BJ (cell line): Measurements from ENCODE around the gene CA12. TPM values are rescaled to one million over a fixed set of nuclear protein-coding genes. Genes with fewer than 3 reads are reported as not detected.

Experiments
- CTCF ChIA-PET: fragments of 350-600 bp; formaldehyde crosslinking; extraction: SDS; loops from one replicate; lab custom pipeline; 2021; ENCODE audit warnings: antibody characterized with exemption, inconsistent platforms; lab: Yijun Ruan, JAX
- POLR2A ChIA-PET: fragments of 300-600 bp; sonication (Branson Sonifier 250); formaldehyde crosslinking; extraction: SDS; loops from one replicate; lab custom pipeline; 2021; ENCODE audit warnings: antibody characterized with exemption; lab: Charles Lee
- DNase-seq: peaks from one replicate; pipeline ENCODE4 v3.0.0-alpha.2; 2011; ENCODE audit warnings: low read depth
- H3K27me3 ChIP-seq: 2 replicates; pipeline ENCODE4 v1.6.0; 2011; ENCODE audit warnings: low read length; ENCODE audit not compliant: control insufficient read depth, insufficient read depth
- H3K36me3 ChIP-seq: 2 replicates; pipeline ENCODE4 v1.5.1; 2011; ENCODE audit warnings: low read length; ENCODE audit not compliant: control insufficient read depth, insufficient read depth
- H3K4me3 ChIP-seq: 2 replicates; pipeline ENCODE4 v1.5.1; 2011; ENCODE audit warnings: low read depth, mild to moderate bottlenecking, control low read depth, low read length
- polyA plus RNA-seq: library from polyadenylated mRNA; depleted of rRNA; stranded (reverse); fragments of >200 nt; gene quantifications from 2 replicates; pipeline ENCODE4 v1.2.3, GENCODE V29; 2011
- TF ChIP-seq, protein P1 (sequence below): IDR thresholded peaks from 2 replicates; pipeline ENCODE4 v1.5.1; 2011; ENCODE audit warnings: low read depth, mild to moderate bottlenecking, control low read depth, inconsistent platforms, low read length, moderate library complexity; ENCODE audit not compliant: insufficient read depth

The CA12 gene
- polyA plus RNA-seq, 1 experiment, result 16.9 TPM

DNA sequence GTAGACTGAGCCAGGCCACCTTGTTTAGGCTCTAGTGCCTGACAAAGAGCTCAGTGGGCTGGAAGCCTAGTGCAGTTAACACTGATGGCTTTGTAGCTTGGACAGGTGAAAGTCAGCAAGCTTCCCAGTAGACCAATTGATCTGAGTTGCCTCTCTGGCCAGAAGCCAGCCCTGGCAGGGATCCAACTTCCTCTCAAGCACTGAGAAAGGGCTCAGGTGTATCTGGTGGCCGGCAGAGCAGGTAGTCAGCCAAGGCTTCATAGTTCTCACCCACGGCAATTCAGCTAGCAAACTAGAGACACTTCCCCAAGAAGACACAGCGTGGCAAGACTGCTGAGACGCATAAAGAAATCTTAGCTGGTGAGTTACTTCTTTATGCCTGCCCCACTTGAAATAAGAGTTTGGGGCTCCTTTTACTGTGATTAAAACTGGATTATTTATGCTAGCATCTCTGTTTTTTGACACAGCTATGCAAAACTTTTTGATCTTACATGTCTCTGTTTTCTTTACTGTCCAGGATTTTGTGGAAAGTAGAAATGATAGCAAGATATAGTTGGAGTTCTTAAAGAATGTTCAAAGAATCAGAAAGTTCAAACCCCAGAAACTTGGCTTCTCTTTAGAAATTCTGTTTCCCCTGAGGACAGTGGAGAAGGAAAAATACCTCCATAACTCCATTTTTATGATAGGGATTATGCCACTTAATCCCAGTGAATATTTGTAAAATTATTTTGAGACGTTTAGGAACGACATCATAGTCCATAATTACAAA lies 8.4 kb upstream of the CA12 start:
- ChIA-PET POLR2A (no interaction called here), CTCF (interaction anchor here (0.5 to 2.7 kb wide), 3 partner anchors 12 to 1421 kb away, joined by 3 to 17 read pairs (median 3); no protein-coding TSS in a partner anchor)
- no peak for DNase-seq
- Histone ChIP-seq H3K36me3 (no peaks in the 10 kb centered on the region), H3K27me3 (no peaks in the 10 kb centered on the region), H3K4me3 (no peak overlapping the region)
- TF ChIP-seq, protein P1, sequence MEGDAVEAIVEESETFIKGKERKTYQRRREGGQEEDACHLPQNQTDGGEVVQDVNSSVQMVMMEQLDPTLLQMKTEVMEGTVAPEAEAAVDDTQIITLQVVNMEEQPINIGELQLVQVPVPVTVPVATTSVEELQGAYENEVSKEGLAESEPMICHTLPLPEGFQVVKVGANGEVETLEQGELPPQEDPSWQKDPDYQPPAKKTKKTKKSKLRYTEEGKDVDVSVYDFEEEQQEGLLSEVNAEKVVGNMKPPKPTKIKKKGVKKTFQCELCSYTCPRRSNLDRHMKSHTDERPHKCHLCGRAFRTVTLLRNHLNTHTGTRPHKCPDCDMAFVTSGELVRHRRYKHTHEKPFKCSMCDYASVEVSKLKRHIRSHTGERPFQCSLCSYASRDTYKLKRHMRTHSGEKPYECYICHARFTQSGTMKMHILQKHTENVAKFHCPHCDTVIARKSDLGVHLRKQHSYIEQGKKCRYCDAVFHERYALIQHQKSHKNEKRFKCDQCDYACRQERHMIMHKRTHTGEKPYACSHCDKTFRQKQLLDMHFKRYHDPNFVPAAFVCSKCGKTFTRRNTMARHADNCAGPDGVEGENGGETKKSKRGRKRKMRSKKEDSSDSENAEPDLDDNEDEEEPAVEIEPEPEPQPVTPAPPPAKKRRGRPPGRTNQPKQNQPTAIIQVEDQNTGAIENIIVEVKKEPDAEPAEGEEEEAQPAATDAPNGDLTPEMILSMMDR, result no peak

DNA sequence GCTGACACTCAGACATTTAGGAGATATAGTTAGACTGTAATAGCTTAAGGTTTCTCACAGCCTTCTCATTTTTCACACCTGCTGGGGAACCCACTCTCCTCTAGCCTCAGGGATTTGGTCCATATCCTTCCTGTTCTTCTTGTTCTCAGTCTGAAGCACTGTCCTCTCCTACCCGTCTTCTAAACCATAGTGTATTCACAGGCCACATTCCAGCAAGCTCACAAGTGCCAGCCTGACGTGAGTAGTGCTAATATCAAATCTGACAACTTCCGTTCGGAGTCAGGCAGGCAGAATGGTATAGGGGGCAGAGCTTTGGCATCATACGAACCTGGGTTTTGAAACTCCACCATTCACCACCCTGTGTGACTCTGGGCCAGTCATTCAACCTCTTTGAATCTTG lies 6.9 kb upstream of the CA12 start:
- TF ChIP-seq, protein P1, result no peak
- no peak overlapping the region for H3K4me3 ChIP-seq
- H3K36me3 ChIP-seq, result no peaks in the 10 kb centered on the region
- CTCF ChIA-PET, result interaction anchor here (1.0 to 2.7 kb wide), 3 partner anchors 9 to 100 kb away, joined by 3 to 17 read pairs (median 3); no protein-coding TSS in a partner anchor
- POLR2A ChIA-PET, result no interaction called here
- DNase-seq, result no peak
- no peaks in the 10 kb centered on the region for H3K27me3 ChIP-seq

DNA sequence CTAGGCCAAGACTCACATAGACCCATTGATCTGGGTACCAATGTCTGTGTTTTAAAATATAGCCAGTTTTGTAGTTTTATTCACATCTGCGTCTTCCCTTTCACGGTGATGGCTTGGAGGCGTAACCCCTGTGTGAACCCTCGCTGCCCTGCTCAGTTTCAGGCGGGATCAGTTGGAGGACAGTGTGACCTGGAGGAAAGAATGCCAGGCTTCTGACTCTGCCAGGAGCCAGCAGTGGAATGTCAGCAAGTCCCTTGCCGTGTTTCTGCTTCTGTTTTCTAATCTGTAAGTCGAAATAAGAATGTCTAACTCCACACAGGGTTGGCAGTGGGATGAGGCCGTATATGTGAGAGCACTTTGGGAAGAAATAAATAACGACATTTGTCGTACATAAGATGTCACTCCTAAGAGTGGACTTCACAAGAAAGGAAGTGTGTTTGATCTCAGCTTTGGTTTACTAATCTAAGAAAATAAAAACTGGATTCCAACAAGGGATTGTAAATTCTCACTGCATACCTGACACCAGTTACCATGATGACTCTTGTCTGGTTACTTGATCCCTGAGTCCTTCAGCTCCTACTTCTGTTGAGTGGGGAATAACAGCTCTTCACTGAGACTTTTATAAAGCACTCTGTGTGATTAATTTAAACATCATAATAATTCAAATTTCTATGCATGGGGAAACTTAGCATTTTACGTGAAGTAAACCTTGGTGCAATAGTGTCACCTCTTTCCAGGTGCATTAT lies 6.3 kb upstream of the CA12 start:
- no peak for DNase-seq
- H3K27me3 ChIP-seq, result no peaks in the 10 kb centered on the region
- CTCF ChIA-PET, result interaction anchor here (1.0 to 2.7 kb wide), 3 partner anchors 8 to 99 kb away, joined by 3 to 17 read pairs (median 3); no protein-coding TSS in a partner anchor
- POLR2A ChIA-PET, result no interaction called here
- TF ChIP-seq, protein P1, result no peak
- H3K4me3 ChIP-seq, result no peak overlapping the region
- no peaks in the 10 kb centered on the region for H3K36me3 ChIP-seq

DNA sequence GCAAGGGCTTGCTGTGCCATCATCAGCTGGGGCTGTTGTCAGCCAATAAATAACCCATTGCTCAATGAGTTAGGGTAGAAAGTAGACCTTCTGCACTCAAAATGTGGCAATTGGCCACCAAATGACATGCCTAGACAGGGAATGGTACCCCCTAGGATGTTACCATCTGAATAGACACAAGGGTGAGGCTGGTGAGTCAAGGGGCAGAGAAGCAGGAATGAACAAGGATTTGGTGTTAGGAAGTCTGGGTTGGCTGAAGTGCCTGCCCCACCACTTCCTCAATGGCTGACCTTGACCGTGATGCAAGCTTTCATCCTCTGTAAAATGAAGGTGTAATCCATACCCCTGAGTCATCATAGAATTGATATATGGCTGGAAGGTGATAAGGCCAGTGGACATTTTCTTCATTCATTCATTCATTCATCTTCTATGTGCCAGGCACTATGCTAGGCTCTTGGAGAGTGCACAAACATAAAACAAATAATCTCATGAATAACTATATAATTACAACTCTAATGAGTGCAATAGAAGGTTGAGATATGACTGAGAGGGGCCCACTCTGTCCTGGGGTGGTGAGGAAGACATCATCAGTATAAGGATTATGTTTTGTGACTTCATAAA lies 4.4 kb upstream of the CA12 start:
- no peaks in the 10 kb centered on the region for H3K27me3 ChIP-seq
- no peaks in the 10 kb centered on the region for H3K36me3 ChIP-seq
- CTCF ChIA-PET, result no interaction called here
- POLR2A ChIA-PET, result no interaction called here
- TF ChIP-seq, protein P1, result no peak
- DNase-seq, result no peak
- H3K4me3 ChIP-seq, result no peak overlapping the region

DNA sequence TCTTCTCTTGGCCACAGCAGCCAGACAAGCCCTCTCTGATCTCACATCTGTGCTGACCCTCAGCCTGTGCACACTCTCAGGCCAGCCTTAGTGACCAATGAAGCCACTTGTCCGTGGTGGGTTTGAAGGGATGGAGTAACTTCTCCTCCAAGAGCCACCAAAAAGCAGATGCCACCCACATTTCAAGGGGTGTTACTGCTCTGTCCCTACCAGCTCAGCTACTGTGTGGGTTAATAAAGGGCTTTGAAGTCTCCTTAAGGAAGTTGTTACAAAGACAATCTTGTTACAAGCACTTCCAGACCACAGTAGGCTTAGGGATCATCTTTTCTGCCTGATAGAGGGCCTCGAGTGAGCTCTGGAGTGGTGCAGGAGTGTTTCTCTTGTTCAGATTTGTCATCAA lies 3.3 kb upstream of the CA12 start:
- H3K4me3 ChIP-seq, result no peak overlapping the region
- H3K27me3 ChIP-seq, result no peaks in the 10 kb centered on the region
- CTCF ChIA-PET, result no interaction called here
- H3K36me3 ChIP-seq, result no peaks in the 10 kb centered on the region
- no peak for DNase-seq
- POLR2A ChIA-PET, result no interaction called here
- TF ChIP-seq, protein P1, result no peak
